Measurements from ENCODE around the gene KRTAP5-1.
"Not testable (repeated sequence)": the region's sequence is repeated elsewhere in the genome, so short reads cannot be mapped to it uniquely, and the experiment has no call there.

GRCh38 chr11:1575756-1576155 lies 9.3 kb downstream of the KRTAP5-1 start:
- not testable (repeated sequence) for TF ChIP-seq CTCF (optimal IDR thresholded peaks at IDR 0.05 in 1 of 3, IDR thresholded peaks at IDR 0.05 in 1 of 3, conservative IDR thresholded peaks at IDR 0.05 in 1 of 3; ENCODE audit: extremely low read depth in 1 of 3, insufficient read depth in 2 of 3, low read length in 3 of 3); EZH2 (IDR thresholded peaks at IDR 0.05; ENCODE audit: low read length)
